Effector memory CD8-positive, alpha-beta T cell (primary cell): ENCODE data around the gene RIOK2.

ENCODE experiments used
- ATAC-seq: fragments of 150-1000 bp; cut with Tn5 transposase; replicated peaks from 2 replicates; pipeline ENCODE4 v1.10.0; 2021; ENCODE audit warnings: mild to moderate bottlenecking, moderate library complexity
- DNase-seq, 3 experiments: peaks; one replicate each; pipeline ENCODE4 v3.0.0; 2021
- H3K27ac Mint-ChIP-seq, 2 donors: one replicate each; pipeline ENCODE4 v1.8.0; 2022; ENCODE audit warnings: mild to moderate bottlenecking in 2 of 2, mixed read lengths in 2 of 2, moderate library complexity in 2 of 2
- H3K27me3 Mint-ChIP-seq, 2 donors: one replicate each; pipeline ENCODE4 v1.8.0; 2022; ENCODE audit warnings: mixed read lengths in 2 of 2
- H3K36me3 Mint-ChIP-seq: one replicate; pipeline ENCODE4 v1.8.0; 2022; ENCODE audit warnings: mild to moderate bottlenecking, moderate library complexity, mixed read lengths; ENCODE audit not compliant: insufficient read depth
- H3K4me1 Mint-ChIP-seq, 2 donors: one replicate each; pipeline ENCODE4 v1.8.0; 2022; ENCODE audit warnings: low read depth in 2 of 2, mixed read lengths in 2 of 2
- H3K4me3 Mint-ChIP-seq, 2 donors: one replicate each; pipeline ENCODE4 v1.8.0; 2022; ENCODE audit warnings: mild to moderate bottlenecking in 2 of 2, mixed read lengths in 2 of 2, moderate library complexity in 2 of 2
- H3K9me3 Mint-ChIP-seq, 2 donors: one replicate each; pipeline ENCODE4 v1.8.0; 2022; ENCODE audit warnings: mixed read lengths in 2 of 2
- total RNA-seq, 9 experiments: gene quantifications; one replicate each; lab custom pipeline; 2026; lab: John Stamatoyannopoulos, UW

Gene RIOK2
- total RNA-seq: 16.1 to 93.7 (median 42.4) reads per million in 9 experiments

- DNase-seq (peak; percentile 83 to 86 (median 85)), ATAC-seq (peak; percentile 89)
- H3K27me3 Mint-ChIP-seq: no peaks in the 10 kb centered on the region
- H3K36me3 Mint-ChIP-seq: peaks cover 30% of the 10 kb centered on the region
- no peaks in the 10 kb centered on the region for H3K9me3 Mint-ChIP-seq
- H3K27ac Mint-ChIP-seq: peak within 1 kb of the TSS; percentile 100
- peak within 1 kb of the TSS; percentile 90 to 92 for H3K4me3 Mint-ChIP-seq
- H3K4me1 Mint-ChIP-seq: peaks cover 22 to 30% of the 10 kb centered on the region in 2 donors
Measured at GRCh38 chr5:97183100-97183929, at the start of gene RIOK2. RIOK2 (minus strand) TSS chr5:97183247; CDS start chr5:97183191, 56 bp downstream.

GRCh38 chr5:97231025-97231636, 48.1 kb upstream of the RIOK2 start:
- peak; percentile 62 for ATAC-seq

GRCh38 chr5:97229688-97230285, 46.7 kb upstream of the RIOK2 start:
- H3K4me3 Mint-ChIP-seq: no peak overlapping the region
- no peaks in the 10 kb centered on the region for H3K9me3 Mint-ChIP-seq
- no peaks in the 10 kb centered on the region for H3K4me1 Mint-ChIP-seq
- H3K36me3 Mint-ChIP-seq: no peaks in the 10 kb centered on the region
- H3K27ac Mint-ChIP-seq: no peak overlapping the region
- ATAC-seq (no peak), DNase-seq (no peak)
- H3K27me3 Mint-ChIP-seq: peaks cover 0 to 6% of the 10 kb centered on the region in 2 donors

More at GRCh38 chr5:97231025-97231636, 48.1 kb upstream of the RIOK2 start:
- H3K4me1 Mint-ChIP-seq: no peaks in the 10 kb centered on the region
- peak in 1 of 3 experiments; percentile 17 for DNase-seq
- no peak overlapping the region for H3K27ac Mint-ChIP-seq
- H3K9me3 Mint-ChIP-seq: no peaks in the 10 kb centered on the region
- peaks cover 0 to 6% of the 10 kb centered on the region in 2 donors for H3K27me3 Mint-ChIP-seq
- no peaks in the 10 kb centered on the region for H3K36me3 Mint-ChIP-seq
- no peak overlapping the region for H3K4me3 Mint-ChIP-seq

- no peak for DNase-seq
- peaks cover 0 to 6% of the 10 kb centered on the region in 2 donors for H3K27me3 Mint-ChIP-seq
Measured at GRCh38 chr5:97229196-97229595, 46.1 kb upstream of the RIOK2 start.

GRCh38 chr5:97225222-97225621, 42.2 kb upstream of the RIOK2 start:
- peaks cover 0 to 18% of the 10 kb centered on the region in 2 donors for H3K27me3 Mint-ChIP-seq
- no peak overlapping the region for H3K4me3 Mint-ChIP-seq
- ATAC-seq (no peak), DNase-seq (no peak)
- H3K9me3 Mint-ChIP-seq: no peaks in the 10 kb centered on the region
- no peaks in the 10 kb centered on the region for H3K4me1 Mint-ChIP-seq
- no peaks in the 10 kb centered on the region for H3K36me3 Mint-ChIP-seq
- no peak overlapping the region for H3K27ac Mint-ChIP-seq

More at GRCh38 chr5:97229196-97229595, 46.1 kb upstream of the RIOK2 start:
- H3K27ac Mint-ChIP-seq: no peak overlapping the region
- no peaks in the 10 kb centered on the region for H3K4me1 Mint-ChIP-seq
- no peak for ATAC-seq
- no peaks in the 10 kb centered on the region for H3K36me3 Mint-ChIP-seq
- H3K4me3 Mint-ChIP-seq: no peak overlapping the region
- no peaks in the 10 kb centered on the region for H3K9me3 Mint-ChIP-seq

GRCh38 chr5:97224112-97224750, 41.2 kb upstream of the RIOK2 start:
- Mint-ChIP-seq H3K27me3 (peaks cover 0 to 18% of the 10 kb centered on the region in 2 donors), H3K4me3 (no peak overlapping the region), H3K9me3 (no peaks in the 10 kb centered on the region), H3K4me1 (no peaks in the 10 kb centered on the region), H3K36me3 (no peaks in the 10 kb centered on the region), H3K27ac (no peak overlapping the region)
- no peak for ATAC-seq
- no peak for DNase-seq

- Mint-ChIP-seq H3K4me1 (no peaks in the 10 kb centered on the region), H3K4me3 (no peak overlapping the region), H3K36me3 (no peaks in the 10 kb centered on the region), H3K27ac (no peak overlapping the region), H3K27me3 (peaks cover 0 to 15% of the 10 kb centered on the region in 2 donors), H3K9me3 (no peaks in the 10 kb centered on the region)
- no peak for DNase-seq
- ATAC-seq: no peak
Measured at GRCh38 chr5:97223596-97223995, 40.5 kb upstream of the RIOK2 start.

- Mint-ChIP-seq H3K4me3 (no peak overlapping the region), H3K27ac (no peak overlapping the region), H3K27me3 (peaks cover 24 to 51% of the 10 kb centered on the region in 2 donors), H3K36me3 (no peaks in the 10 kb centered on the region), H3K9me3 (peaks cover 4 to 9% of the 10 kb centered on the region in 2 donors), H3K4me1 (no peaks in the 10 kb centered on the region)
- ATAC-seq (no peak), DNase-seq (no peak)
Measured at GRCh38 chr5:97209343-97209742, 26.3 kb upstream of the RIOK2 start.

- H3K4me3 Mint-ChIP-seq: no peak overlapping the region
- H3K27ac Mint-ChIP-seq: no peak overlapping the region
- H3K4me1 Mint-ChIP-seq: no peaks in the 10 kb centered on the region
- ATAC-seq: no peak
- peaks cover 24 to 48% of the 10 kb centered on the region in 2 donors for H3K27me3 Mint-ChIP-seq
- DNase-seq: no peak
- H3K36me3 Mint-ChIP-seq: no peaks in the 10 kb centered on the region
- peaks cover under 1 to 3% of the 10 kb centered on the region in 2 donors for H3K9me3 Mint-ChIP-seq
Measured at GRCh38 chr5:97208714-97209113, 25.7 kb upstream of the RIOK2 start.

- H3K27ac Mint-ChIP-seq: no peak overlapping the region
- no peak for ATAC-seq
- H3K9me3 Mint-ChIP-seq: no peaks in the 10 kb centered on the region
- H3K27me3 Mint-ChIP-seq: peaks cover 24 to 46% of the 10 kb centered on the region in 2 donors
- no peak overlapping the region for H3K4me3 Mint-ChIP-seq
- no peaks in the 10 kb centered on the region for H3K4me1 Mint-ChIP-seq
- no peaks in the 10 kb centered on the region for H3K36me3 Mint-ChIP-seq
- no peak for DNase-seq
Measured at GRCh38 chr5:97208184-97208713, 25.2 kb upstream of the RIOK2 start.

- H3K4me1 Mint-ChIP-seq: peaks cover 6 to 8% of the 10 kb centered on the region in 2 donors
- H3K9me3 Mint-ChIP-seq: peaks cover 0 to 7% of the 10 kb centered on the region in 2 donors
- DNase-seq: no peak
- no peak for ATAC-seq
- no peaks in the 10 kb centered on the region for H3K36me3 Mint-ChIP-seq
- no peak overlapping the region for H3K4me3 Mint-ChIP-seq
- no peak overlapping the region for H3K27ac Mint-ChIP-seq
- H3K27me3 Mint-ChIP-seq: peaks cover 16 to 34% of the 10 kb centered on the region in 2 donors
Measured at GRCh38 chr5:97194366-97194765, 11.3 kb upstream of the RIOK2 start.

- H3K4me1 Mint-ChIP-seq: peaks cover 8% of the 10 kb centered on the region in 2 donors
Measured at GRCh38 chr5:97193355-97193688, 10.3 kb upstream of the RIOK2 start.

More at GRCh38 chr5:97193355-97193688, 10.3 kb upstream of the RIOK2 start:
- DNase-seq (no peak), ATAC-seq (no peak)
- peaks cover 3% of the 10 kb centered on the region for H3K36me3 Mint-ChIP-seq
- no peak overlapping the region for H3K27ac Mint-ChIP-seq
- H3K4me3 Mint-ChIP-seq: no peak overlapping the region
- H3K9me3 Mint-ChIP-seq: peaks cover 0 to 7% of the 10 kb centered on the region in 2 donors
- H3K27me3 Mint-ChIP-seq: peaks cover 16 to 35% of the 10 kb centered on the region in 2 donors
